Fibroblast of skin of left biceps (primary cell): Measurements from ENCODE around the gene RUFY3.
"Not testable (repeated sequence)": the region's sequence is repeated elsewhere in the genome, so short reads cannot be mapped to it uniquely, and the experiment has no call there.

Experiments used
- DNase-seq, 2 experiments: peaks; one replicate each; pipeline ENCODE4 v3.0.0-alpha.2; 2013; ENCODE audit warnings: low read depth in 2 of 2

RUFY3 gene

GRCh38 chr4:70735915-70736314 lies 14.2 kb downstream of the RUFY3 start:
- not testable (repeated sequence) for DNase-seq

DNA sequence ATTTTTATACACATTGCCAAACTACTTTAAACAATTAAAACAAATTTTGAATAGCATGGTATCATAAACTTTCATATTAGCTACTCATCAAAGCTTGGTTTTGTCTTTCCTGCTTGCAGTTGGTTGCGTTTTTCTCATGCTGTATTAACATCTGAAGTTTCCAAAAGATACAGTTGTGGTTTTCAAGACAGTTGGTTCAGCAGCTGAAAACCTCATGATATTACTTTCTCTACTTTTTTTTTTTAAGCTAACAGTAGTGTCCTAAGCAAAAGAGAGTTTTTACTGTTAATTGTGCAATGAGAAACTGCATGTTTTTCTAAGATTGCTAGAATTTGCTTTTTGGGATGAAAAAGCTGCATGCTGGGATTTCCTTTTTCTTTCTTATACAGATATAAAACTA lies 15.2 kb downstream of the RUFY3 start:
- no peak for DNase-seq

DNA sequence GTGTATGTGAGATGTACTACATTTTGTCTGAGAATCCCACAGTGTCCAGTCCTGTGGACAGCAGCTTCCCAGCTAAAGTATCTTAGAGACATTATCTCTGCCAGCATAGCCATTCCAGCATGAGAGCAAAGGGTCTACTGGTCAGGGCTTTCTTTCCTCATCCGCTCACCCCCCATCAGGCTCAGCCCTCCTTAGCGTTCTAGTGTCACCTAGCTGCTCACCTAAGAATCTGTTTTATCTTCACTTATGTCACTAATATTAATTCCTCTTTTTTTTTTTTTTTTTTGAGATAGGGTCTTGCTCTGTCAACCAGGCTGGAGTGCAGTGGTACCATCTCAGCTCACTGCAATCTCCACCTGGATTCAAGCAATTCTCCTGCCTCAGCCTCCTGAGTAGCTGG lies 15.6 kb downstream of the RUFY3 start:
- no peak for DNase-seq

GRCh38 chr4:70739496-70740337 lies 18.0 kb downstream of the RUFY3 start:
- no peak for DNase-seq

GRCh38 chr4:70741867-70742658 lies 20.3 kb downstream of the RUFY3 start:
- DNase-seq: no peak

DNA sequence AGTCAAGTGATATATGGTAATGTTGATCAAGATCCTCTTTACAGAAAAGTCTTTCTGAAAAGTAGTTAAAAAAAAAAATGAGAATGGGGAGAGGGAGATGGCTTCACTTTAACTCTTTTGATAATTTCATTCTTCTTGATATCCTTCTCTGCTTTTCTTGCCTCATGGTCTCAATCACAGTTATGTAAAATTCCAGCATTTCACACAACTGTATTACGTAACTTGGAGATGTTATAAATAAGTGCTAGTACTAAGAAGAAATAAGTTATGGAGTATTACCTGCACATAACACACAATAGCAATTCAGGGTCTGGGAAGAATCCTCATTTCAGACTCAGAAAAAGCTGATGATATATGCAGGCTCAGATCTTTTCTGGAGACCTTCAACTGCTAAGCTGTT lies 22.0 kb downstream of the RUFY3 start:
- no peak for DNase-seq

GRCh38 chr4:70746179-70746839 lies 24.5 kb downstream of the RUFY3 start:
- DNase-seq: peak in 1 of 2 experiments; percentile 25

GRCh38 chr4:70747874-70748273 lies 26.1 kb downstream of the RUFY3 start:
- DNase-seq: no peak

GRCh38 chr4:70749313-70749712 lies 27.5 kb downstream of the RUFY3 start:
- no peak for DNase-seq

DNA sequence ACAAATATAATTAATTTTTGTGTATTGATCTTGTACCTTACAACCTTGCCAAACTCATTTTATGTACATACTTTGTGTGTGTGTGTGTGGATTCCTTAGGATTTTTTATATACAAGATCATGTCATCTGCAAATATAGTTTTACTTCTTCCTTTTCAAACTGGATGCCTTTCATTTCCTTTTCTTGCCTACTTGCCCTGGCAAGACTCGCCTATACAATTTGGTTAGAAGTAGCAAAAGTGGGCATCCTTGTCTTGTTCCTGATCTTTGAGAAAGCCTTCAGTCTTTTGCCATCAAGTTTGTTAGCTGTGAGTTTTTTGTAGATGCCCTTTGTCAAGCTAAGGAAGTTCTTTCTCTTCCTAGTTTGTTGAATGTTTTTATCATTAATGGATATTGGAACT lies 30.5 kb downstream of the RUFY3 start:
- DNase-seq: no peak

- DNase-seq: no peak
These were observed 31.9 kb downstream of the RUFY3 start for GRCh38 chr4:70753630-70754029.

- no peak for DNase-seq
These were observed 32.7 kb downstream of the RUFY3 start for GRCh38 chr4:70754470-70754869.

GRCh38 chr4:70754990-70755688 lies 33.4 kb downstream of the RUFY3 start:
- no peak for DNase-seq

DNA sequence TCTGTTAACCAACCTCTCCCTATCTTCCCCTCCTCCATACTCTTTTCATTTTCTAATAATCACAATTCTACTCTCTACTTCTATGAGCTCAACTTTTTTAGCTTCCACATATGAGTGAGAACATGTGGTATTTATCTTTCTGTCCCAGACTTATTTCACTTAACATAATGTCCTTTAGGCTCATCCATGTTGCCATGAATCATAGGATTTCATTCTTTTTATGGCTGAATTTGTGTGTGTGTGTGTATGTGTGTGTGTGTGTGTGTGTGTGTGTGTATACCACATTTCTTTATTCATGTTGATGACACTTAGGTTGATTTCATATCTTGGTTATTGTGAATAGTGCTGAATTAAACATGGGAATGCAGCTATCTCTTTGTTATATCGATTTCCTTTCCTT lies 37.4 kb downstream of the RUFY3 start:
- no peak for DNase-seq

GRCh38 chr4:70759627-70760026 lies 37.9 kb downstream of the RUFY3 start:
- DNase-seq: no peak

DNA sequence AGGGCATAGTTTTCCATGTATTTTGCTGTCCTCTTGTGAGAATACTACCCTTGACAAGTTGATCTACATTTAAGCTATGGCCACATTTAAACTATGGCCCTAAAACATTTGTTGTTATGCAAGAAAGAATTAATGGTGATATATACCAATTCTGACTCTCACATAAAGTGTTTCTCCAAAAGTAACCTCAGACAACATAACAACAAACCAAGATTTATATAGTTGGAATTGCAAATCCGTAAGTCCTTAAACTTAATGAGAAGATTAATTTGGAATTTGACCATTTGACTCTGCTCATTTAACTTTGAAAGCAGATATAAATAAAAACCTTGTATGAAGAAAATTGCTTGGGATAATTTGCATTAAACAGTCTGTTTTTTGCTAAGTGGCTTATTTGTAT lies 38.9 kb downstream of the RUFY3 start:
- DNase-seq: no peak

DNA sequence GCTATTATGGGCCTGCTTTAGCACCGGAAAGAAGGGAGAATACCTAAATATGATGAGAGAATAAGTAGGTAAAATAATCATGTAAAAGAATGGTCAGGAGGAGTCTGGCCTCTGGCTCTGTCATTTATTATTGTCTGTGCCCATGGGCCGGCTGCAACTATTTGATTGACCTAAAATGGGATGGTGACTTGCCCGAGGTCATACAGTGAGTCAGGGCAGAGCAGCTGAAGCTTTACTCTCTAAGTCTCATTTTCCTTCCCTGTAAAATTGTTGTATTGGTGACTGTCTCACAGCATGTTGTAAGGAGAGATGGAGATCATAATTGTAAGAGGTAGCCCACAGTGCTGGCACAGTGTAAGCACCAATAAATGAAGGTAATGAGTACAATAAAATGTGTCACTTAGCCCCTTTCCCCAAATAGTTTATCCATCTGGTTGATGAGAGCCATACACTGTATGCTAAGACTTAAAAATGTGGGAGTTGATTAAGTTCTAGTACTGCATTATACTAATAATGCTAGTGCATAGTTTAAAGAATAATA lies 39.6 kb downstream of the RUFY3 start:
- no peak for DNase-seq

- no peak for DNase-seq
These were observed 43.6 kb downstream of the RUFY3 start for GRCh38 chr4:70765368-70765767.

- DNase-seq: no peak
These were observed 46.7 kb downstream of the RUFY3 start for GRCh38 chr4:70768301-70768948.

DNA sequence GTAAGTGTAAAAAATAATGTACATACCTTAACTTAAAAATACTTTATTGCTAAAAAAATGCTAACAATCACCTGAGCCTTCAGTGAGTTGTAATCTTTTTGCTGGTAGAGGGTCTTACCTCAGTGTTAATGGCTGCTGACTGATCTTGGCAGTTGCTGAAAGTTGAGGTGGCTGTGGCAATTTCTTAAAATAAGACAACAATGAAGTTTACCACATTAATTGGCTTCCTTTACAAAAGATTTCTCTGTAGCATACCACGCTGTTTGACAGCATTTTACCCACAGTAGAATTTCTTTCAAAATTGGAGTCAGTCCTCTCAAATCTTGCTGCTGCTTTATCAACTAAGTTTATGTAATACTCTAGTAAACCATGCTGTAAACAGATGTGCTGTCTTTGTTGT lies 47.6 kb downstream of the RUFY3 start:
- DNase-seq: not testable (repeated sequence)

DNA sequence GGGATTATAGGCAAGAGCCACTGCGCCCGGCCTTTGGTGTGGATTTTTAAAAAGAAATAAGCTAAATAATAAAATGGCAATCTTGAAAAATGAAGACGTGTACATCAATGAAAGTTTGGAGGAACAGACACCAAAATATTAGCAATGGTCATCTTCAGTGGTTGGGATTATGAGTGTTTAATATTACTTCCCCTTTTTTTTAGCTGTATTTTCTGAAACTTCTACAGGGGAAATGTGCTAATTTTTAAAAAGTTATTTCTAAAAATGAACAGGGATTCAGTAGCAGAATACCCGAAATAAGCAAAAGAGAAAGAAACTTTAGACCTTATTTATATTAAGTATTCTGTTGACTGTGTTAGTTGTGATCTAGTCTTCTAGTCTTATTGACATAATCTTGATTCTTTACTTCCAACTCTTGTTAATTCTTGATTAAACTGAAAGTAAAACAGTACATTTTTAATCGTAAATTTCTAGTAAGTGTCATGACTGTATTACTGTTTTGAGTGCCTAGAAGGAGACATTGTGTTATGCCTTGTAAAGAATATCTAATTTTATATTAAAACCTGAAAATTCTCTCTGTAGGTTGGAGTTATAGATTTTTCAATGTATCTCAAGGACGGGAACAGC lies 51.3 kb downstream of the RUFY3 start:
- no peak for DNase-seq
